ENCODE results near the gene C16orf90. TPM values are rescaled to one million over a fixed set of nuclear protein-coding genes. Genes with fewer than 3 reads are reported as not detected.

C16orf90 gene
- total RNA-seq, 4 donors from 2014 or later: not detected

DNA sequence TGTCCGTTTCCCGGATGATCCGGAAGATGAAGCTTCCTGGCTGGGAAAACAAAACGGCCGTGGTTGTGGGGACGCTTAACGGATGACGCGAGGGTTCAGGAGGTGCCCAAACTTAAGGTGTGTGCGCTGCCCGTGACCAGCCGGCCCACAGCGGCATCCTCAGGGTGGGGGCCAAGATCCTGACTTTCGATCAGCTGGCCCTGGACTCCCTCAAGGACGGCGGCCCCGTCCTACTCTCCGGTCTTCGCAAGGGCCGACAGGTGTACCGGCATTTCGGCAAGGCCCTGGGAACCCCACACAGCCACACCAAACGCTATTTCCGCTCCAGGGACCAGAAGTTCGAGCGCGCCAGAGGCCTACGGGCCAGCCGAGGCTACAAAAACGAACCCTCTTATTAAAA lies 1.1 kb upstream of the C16orf90 start:
- ATAC-seq (no peak), DNase-seq (no peak)
- H3K4me1 ChIP-seq: peaks cover 0 to 4% of the 10 kb centered on the region in 2 donors
- no peaks in the 10 kb centered on the region for H3K9me3 ChIP-seq
- H3K36me3 ChIP-seq: no peaks in the 10 kb centered on the region
- in situ Hi-C loops (cut with MboI; ENCODE audit: low sequenced_read_pairs in 4 of 4) (loop anchor here in 1 of 4 donors (10.0 kb wide), 1 partner anchor 92 kb away; the partner anchor contains the start of genes ZNF174 and ZSCAN32), intact Hi-C loops (cut with DNase I; ENCODE audit: low total_unique reads) (no loop called here)
- H3K27me3 ChIP-seq: no peaks in the 10 kb centered on the region
- H3K4me3 ChIP-seq: no peak overlapping the region
- TF ChIP-seq POLR2A (IDR thresholded peaks at IDR 0.05): no peak
- TF ChIP-seq, protein P1, sequence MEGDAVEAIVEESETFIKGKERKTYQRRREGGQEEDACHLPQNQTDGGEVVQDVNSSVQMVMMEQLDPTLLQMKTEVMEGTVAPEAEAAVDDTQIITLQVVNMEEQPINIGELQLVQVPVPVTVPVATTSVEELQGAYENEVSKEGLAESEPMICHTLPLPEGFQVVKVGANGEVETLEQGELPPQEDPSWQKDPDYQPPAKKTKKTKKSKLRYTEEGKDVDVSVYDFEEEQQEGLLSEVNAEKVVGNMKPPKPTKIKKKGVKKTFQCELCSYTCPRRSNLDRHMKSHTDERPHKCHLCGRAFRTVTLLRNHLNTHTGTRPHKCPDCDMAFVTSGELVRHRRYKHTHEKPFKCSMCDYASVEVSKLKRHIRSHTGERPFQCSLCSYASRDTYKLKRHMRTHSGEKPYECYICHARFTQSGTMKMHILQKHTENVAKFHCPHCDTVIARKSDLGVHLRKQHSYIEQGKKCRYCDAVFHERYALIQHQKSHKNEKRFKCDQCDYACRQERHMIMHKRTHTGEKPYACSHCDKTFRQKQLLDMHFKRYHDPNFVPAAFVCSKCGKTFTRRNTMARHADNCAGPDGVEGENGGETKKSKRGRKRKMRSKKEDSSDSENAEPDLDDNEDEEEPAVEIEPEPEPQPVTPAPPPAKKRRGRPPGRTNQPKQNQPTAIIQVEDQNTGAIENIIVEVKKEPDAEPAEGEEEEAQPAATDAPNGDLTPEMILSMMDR (IDR thresholded peaks at IDR 0.05 in 4 of 5, conservative IDR thresholded peaks at IDR 0.05 in 1 of 5): no peak
- no peak overlapping the region for H3K27ac ChIP-seq

DNA sequence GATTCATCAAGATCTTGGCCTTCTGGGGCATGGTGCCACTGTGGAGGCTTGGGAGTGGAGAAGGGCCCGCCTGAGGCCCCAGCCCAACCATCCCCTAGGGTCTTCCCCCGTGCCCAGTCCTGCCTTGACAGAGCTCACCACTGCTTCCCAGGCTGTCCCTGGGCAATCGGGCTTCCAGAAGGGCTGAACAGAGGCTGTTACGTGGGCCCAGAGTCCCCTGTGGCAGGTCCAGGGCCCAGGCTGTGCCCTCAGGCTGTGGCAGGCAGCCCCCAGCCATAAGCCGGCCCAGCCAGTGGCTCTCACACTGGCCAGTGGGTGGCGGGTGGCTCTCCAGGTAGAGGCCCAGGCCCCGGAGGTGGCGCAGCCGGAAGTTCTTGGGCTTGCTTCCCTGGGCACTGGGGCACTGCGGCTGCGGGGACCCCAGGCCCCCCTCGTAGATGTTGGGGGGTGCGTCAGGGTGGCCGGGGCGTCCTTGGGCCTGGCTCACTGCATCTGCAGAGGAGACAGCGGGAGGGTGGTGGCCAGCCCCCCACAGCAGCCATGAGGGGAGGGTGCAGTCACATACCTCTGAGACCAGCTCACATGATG lies 809 bp downstream of the C16orf90 start:
- no peaks in the 10 kb centered on the region for H3K4me1 ChIP-seq
- intact Hi-C loops (cut with DNase I; ENCODE audit: low total_unique reads): no loop called here
- no peaks in the 10 kb centered on the region for H3K27me3 ChIP-seq
- DNase-seq (no peak), ATAC-seq (no peak)
- H3K4me3 ChIP-seq: no peak overlapping the region
- H3K36me3 ChIP-seq: no peaks in the 10 kb centered on the region
- TF ChIP-seq POLR2A (IDR thresholded peaks at IDR 0.05): no peak
- TF ChIP-seq, protein P1 (IDR thresholded peaks at IDR 0.05 in 4 of 5, conservative IDR thresholded peaks at IDR 0.05 in 1 of 5): no peak
- in situ Hi-C loops (cut with MboI; ENCODE audit: low sequenced_read_pairs in 4 of 4): loop anchor here in 1 of 4 donors (10.0 kb wide), 1 partner anchor 90 kb away; the partner anchor contains the start of genes ZNF174 and ZSCAN32
- H3K9me3 ChIP-seq: no peaks in the 10 kb centered on the region
- H3K27ac ChIP-seq: no peak overlapping the region

DNA sequence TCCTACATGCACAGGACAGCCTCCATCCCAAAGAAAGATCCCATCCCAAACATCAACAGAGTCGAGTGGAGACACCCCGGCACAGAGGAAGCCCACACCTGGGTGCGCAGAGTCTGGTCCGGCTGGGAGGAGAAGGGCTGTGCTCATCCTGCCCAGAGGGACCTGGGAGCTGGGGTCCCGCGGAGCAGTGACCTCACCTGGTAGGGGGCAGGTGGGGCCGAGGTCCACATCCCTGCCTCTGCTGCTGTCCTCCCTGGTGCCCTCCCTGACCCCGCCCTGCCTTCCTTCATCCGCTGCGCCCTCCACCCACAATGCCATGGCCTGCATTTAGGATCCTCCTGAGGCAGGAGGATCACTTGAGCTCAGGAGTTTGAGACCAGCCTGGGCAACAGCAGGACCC lies 2.9 kb downstream of the C16orf90 start:
- no peak overlapping the region for H3K27ac ChIP-seq

DNA sequence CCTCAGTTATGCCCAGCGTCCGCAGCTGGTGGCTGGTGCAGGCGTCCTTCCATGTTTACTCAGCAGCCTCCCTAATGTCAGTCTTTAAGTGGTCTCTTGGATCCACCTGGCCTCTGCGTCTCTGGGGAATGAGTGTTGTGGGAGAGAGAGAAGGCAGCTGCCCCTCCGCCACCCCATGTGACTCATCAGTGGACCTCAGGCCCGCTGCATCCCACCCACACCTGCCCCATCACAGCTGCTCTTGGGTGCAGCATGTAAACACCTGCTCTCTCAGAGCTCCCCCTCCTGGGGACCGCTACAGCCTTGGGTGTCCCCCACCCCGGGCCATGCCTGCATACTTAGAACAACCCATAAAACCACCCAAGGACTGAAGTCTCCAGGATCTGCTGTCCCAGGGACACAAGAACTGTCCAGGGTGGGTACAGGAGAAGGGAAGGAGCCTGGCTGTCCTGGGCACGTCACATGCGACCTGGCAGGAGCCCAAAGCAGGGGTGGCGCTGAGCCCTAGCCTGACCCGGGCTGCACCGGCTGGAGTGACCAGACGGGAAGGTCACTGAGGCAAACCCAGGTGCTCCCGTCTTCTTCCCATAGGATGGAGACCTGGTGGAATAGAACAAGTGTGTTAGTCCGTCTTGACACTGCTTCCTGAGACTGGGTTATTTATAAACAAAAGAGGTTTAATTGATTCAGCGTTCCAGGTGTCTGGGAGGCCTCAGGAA lies 4.2 kb downstream of the C16orf90 start:
- intact Hi-C loops (cut with DNase I; ENCODE audit: low total_unique reads) (no loop called here), in situ Hi-C loops (cut with MboI; ENCODE audit: low sequenced_read_pairs in 4 of 4) (loop anchor here in 1 of 4 donors (10.0 kb wide), 1 partner anchor 86 kb away; the partner anchor contains the start of genes ZNF174 and ZSCAN32)
- no peaks in the 10 kb centered on the region for H3K4me1 ChIP-seq
- ATAC-seq (no peak), DNase-seq (no peak)
- no peak overlapping the region for H3K4me3 ChIP-seq
- no peak for TF ChIP-seq POLR2A (IDR thresholded peaks at IDR 0.05)
- TF ChIP-seq, protein P1 (IDR thresholded peaks at IDR 0.05 in 4 of 5, conservative IDR thresholded peaks at IDR 0.05 in 1 of 5): no peak
- H3K9me3 ChIP-seq: no peaks in the 10 kb centered on the region
- H3K27me3 ChIP-seq: no peaks in the 10 kb centered on the region
- peaks cover 0 to 4% of the 10 kb centered on the region in 2 donors for H3K36me3 ChIP-seq
- no peak overlapping the region for H3K27ac ChIP-seq

More for the DNA sequence above, 2.9 kb downstream of the C16orf90 start:
- no peak for DNase-seq
- Histone ChIP-seq H3K36me3 (no peaks in the 10 kb centered on the region), H3K4me1 (no peaks in the 10 kb centered on the region), H3K9me3 (no peaks in the 10 kb centered on the region), H3K4me3 (no peak overlapping the region), H3K27me3 (no peaks in the 10 kb centered on the region)
- ATAC-seq: no peak
- intact Hi-C loops (cut with DNase I; ENCODE audit: low total_unique reads): no loop called here
- in situ Hi-C loops (cut with MboI; ENCODE audit: low sequenced_read_pairs in 4 of 4): loop anchor here in 1 of 4 donors (10.0 kb wide), 1 partner anchor 88 kb away; the partner anchor contains the start of genes ZNF174 and ZSCAN32
- TF ChIP-seq, protein P1 (IDR thresholded peaks at IDR 0.05 in 4 of 5, conservative IDR thresholded peaks at IDR 0.05 in 1 of 5): no peak
- no peak for TF ChIP-seq POLR2A (IDR thresholded peaks at IDR 0.05)

Measured in gastrocnemius medialis (tissue), 4 donors.